ENCODE measurements around the gene SLCO4A1.
A peak's percentile ranks its signal among the peaks of the same experiment; 100 is the strongest.
"Not testable (repeated sequence)": the region's sequence is repeated elsewhere in the genome, so short reads cannot be mapped to it uniquely, and the experiment has no call there.

The SLCO4A1 gene

GRCh38 chr20:62666736-62667529, 24.6 kb downstream of the SLCO4A1 start:
- no peak for DNase-seq

- DNase-seq: no peak
Measured at GRCh38 chr20:62667530-62668440, 25.5 kb downstream of the SLCO4A1 start.

- peak; percentile 57 for DNase-seq
Measured at GRCh38 chr20:62668441-62669027, 26.2 kb downstream of the SLCO4A1 start.

- DNase-seq: no peak
Measured at GRCh38 chr20:62669249-62669648, 26.9 kb downstream of the SLCO4A1 start.

GRCh38 chr20:62670156-62670555, 27.9 kb downstream of the SLCO4A1 start:
- no peak for DNase-seq

- DNase-seq: no peak
Measured at GRCh38 chr20:62670998-62671397, 28.7 kb downstream of the SLCO4A1 start.

- DNase-seq: peak; percentile 53
Measured at GRCh38 chr20:62671765-62672164, 29.5 kb downstream of the SLCO4A1 start.

GRCh38 chr20:62674370-62674769, 32.1 kb downstream of the SLCO4A1 start:
- no peak for DNase-seq

GRCh38 chr20:62675156-62675876, 33.0 kb downstream of the SLCO4A1 start:
- peak; percentile 23 for DNase-seq

GRCh38 chr20:62675877-62676260, 33.6 kb downstream of the SLCO4A1 start:
- DNase-seq: no peak

GRCh38 chr20:62676976-62677375, 34.7 kb downstream of the SLCO4A1 start:
- no peak for DNase-seq

- DNase-seq: no peak
Measured at GRCh38 chr20:62677678-62678077, 35.4 kb downstream of the SLCO4A1 start.

- peak; percentile 74 for DNase-seq
Measured at GRCh38 chr20:62678553-62678952, 36.2 kb downstream of the SLCO4A1 start.

- no peak for DNase-seq
Measured at GRCh38 chr20:62679978-62680589, 37.8 kb downstream of the SLCO4A1 start.

GRCh38 chr20:62682912-62683517, 40.7 kb downstream of the SLCO4A1 start:
- no peak for DNase-seq

GRCh38 chr20:62683660-62684322, 41.5 kb downstream of the SLCO4A1 start:
- DNase-seq: not testable (repeated sequence)

- no peak for DNase-seq
Measured at GRCh38 chr20:62684981-62685380, 42.7 kb downstream of the SLCO4A1 start.

GRCh38 chr20:62685781-62686555, 43.7 kb downstream of the SLCO4A1 start:
- DNase-seq: peak; percentile 93

GRCh38 chr20:62686869-62687830, 44.8 kb downstream of the SLCO4A1 start:
- no peak for DNase-seq
